Smooth muscle cell of trachea (primary cell): ENCODE results near the gene CIAPIN1. TPM values are rescaled to one million over a fixed set of nuclear protein-coding genes. Genes with fewer than 3 reads are reported as not detected.

Experiments used
- total RNA-seq: library from RNA; depleted of rRNA; stranded (reverse); fragments of >200 nt; gene quantifications from 2 replicates; pipeline ENCODE4 v1.2.1, GENCODE V29; 2014

CIAPIN1 gene
- 40.1 and 41.5 TPM in 2 replicates for total RNA-seq

DNA sequence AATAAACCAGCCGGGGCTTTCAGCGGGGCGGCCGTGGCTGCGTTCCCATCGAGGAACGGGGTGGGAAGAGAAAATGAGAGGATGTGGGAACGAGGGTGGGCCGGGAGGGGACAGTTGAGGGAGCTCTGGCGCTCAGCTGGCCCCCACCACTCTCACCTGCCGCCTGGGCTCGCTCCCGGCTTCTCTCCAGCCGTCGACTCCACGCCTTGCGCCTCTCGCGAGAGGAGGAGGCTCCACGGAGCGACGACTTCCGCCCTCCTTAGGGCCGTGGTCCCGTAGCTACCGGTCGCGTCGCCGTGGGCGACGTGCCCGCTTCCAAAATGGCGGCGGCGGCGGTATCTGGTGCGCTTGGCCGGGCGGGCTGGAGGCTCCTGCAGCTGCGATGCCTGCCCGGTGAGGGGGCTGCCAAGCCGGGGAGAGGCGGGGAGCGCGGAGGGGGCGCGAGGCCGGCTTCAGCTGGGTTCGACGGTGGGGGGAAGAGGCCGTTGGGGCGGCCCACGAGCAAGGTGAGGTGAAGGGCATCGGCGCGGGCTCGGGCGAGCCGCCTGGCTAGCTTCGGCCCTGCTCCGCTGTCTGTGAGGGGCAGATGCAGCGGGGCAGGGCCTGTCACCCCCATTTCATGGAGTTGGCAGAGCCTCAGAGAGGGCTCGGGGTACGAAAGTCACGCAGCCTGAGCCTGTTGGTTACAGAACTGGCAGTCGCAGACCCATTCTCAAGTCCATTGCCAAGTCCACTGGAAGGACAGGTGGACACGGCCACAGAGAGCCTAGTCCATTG is at the start of gene CIAPIN1, which contains the start of gene COQ9:
Gene CIAPIN1, minus strand, starts transcription at position 200 of the 777 bp plus-strand sequence. CDS start 6,457 bp downstream, outside the sequence.
Gene COQ9, plus strand, starts transcription at position 294 of the 777 bp plus-strand sequence. Its CDS starts 27 bp downstream, at position 321.

DNA sequence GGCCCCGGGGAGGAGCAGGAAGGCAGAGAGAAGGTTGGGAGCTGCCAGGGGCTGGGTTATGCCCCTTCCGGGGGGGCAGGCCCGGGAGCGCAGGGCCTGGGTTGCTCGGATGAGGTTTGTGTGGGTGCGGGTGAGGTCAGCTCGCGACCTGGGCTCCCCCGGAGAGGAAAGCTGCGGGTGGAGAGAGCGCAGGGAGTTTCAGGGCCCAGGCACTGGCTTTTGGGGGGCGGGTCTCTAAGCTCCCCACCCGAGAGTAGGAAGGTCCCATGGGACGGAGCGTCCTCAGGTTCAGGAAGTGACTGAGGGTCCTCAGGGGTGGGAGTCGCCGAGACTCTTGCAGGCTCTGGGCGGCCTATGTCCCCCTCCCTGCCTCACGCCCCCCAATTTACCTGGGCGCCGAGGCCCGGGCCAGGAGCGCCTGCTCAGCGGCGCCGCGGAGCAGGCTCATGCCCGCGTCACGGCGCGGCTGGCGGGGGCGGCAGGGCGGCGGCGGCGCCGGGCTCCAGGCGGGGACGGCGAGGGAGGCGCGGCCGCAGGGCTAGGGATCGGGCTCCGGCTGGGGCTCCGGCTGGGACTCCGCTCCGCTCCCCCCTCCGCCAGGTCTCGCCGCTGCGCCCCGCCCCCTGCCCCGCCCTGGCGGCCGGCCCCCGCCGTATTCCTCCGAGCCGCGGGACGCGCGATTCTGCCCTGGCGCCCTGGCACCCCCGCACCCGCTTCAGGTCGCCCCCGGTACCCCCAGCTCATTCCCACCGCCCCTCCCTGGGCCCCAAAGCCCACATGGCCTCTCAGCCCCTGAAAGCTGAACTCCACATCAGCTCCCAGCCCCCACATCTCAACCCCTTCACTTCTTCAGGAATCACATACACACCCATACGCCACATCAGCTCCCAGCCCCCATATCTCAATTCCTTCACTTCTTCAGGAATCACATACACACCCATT is 39.0 kb upstream of the CIAPIN1 start, which contains the start of gene DOK4:
Gene DOK4, minus strand, starts transcription at position 578 of the 942 bp plus-strand sequence. CDS start 6,986 bp downstream, outside the sequence.

DNA sequence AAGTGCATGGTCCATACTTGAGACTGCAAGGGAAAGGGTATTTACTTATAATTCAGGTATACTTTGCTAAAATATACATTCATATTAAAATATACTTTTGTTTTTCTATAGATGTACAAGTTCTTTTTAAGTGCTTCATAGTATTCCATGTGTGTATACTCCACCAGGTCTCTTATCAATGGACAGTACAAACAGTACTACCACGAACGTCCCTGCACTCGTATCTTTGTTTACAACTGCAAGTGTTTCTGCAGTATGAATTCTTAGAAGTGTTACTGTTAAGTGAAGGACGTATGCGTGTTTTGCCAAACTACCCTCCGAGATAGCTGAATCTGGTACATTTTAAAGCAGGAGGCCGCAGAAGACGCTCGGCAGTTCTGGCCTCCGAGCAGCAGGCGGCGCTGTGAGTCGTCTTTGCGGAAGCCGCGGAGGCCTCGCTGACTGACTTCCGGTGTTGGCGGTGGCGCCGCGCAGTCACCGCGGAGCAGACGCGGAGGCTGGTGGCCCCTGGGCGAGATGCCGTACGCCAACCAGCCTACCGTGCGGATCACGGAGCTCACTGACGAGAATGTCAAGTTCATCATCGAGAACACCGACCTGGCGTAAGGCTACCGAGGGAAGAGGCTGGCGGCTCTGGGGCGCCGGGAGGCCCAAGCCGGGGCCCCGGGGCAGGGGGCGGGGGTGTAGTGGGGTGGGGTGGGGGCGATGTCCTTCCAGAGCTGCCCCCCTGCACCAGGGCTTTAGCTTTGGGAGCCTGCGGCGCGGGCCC is 15.2 kb upstream of the CIAPIN1 start, which contains the start of gene POLR2C:
Gene POLR2C, plus strand, starts transcription at position 471 of the 769 bp plus-strand sequence. Its CDS starts 46 bp downstream, at position 517.

DNA sequence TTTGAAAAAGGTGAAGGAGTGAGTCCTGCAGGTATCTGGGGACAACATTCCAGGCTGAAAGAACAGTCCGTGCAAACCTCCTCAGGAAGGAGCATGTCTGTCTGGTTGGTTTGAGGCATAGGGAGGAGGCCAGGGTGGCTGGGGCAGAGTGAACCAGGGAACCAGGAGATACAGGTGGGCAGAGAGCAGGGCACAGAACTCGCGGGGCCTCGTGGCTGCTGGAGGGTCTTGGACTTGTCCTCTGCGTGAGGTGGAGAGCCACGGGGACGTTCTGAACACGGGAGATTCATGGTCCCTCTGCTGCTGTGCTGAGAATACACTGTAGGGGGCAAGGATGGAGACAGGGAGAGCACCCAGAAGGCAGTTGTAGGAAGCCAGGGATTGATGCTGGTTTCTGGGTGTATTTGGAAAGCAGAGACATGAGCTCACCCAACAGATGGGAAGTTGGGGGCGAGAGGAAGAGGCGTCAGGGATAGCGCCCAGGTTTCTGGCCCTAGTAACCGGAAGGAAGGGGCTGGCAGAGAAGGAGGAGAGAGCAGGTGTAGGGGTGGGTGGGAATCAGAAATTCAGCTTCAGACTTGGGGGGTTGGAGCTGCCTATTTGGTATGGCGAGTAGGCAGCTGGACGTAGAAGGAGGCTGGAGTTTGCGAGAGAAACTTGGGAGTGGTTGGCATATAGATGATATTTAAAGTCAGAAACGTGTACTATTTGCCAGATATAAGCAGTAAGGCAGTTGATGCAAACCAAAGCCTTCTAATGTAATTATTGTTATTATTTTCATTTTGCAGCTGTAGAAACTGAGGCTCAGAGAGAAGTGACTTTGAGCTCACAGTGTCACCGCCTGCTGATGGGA is 43.0 kb downstream of the CIAPIN1 start, which contains the start of gene CCL17:
Gene CCL17, plus strand, starts transcription at position 803 of the 853 bp plus-strand sequence. CDS start 9,166 bp downstream, outside the sequence.

Other genes starting within 250 kb of the CIAPIN1 start
- gene ARL2BP, start 202.1 kb downstream of the CIAPIN1 start, total RNA-seq: 70.1 and 76.9 TPM in 2 replicates
- gene PLLP, start 162.7 kb downstream of the CIAPIN1 start, total RNA-seq: not detected in 2 replicates
- gene CCL22, start 88.6 kb downstream of the CIAPIN1 start, total RNA-seq: not detected in 2 replicates
- 0.33 and 0.58 TPM in 2 replicates for gene CX3CL1, start 74.9 kb downstream of the CIAPIN1 start, total RNA-seq
- not detected in 2 replicates for gene CCL17, start 42.6 kb downstream of the CIAPIN1 start, total RNA-seq
- gene COQ9, start 94 bp upstream of the CIAPIN1 start, total RNA-seq: 43.5 and 48.9 TPM in 2 replicates
- 126 and 146 TPM in 2 replicates for gene POLR2C, start 15.3 kb upstream of the CIAPIN1 start, total RNA-seq
- gene DOK4, start 39.1 kb upstream of the CIAPIN1 start, total RNA-seq: 22.3 and 35.9 TPM in 2 replicates
- 15.1 and 31.8 TPM in 2 replicates for gene CCDC102A, start 89.2 kb upstream of the CIAPIN1 start, total RNA-seq
- not detected in 2 replicates for gene ADGRG5, start 95.3 kb upstream of the CIAPIN1 start, total RNA-seq
- 2.8 and 6.0 TPM in 2 replicates for gene ADGRG1, start 181.2 kb upstream of the CIAPIN1 start, total RNA-seq
- gene ADGRG3, start 220.9 kb upstream of the CIAPIN1 start, total RNA-seq: not detected in 2 replicates
- gene DRC7, start 247.4 kb upstream of the CIAPIN1 start, total RNA-seq: not detected in 2 replicates